SIG-M5 treated with dmso at 0.1 percent for 504 hours (cell line): ENCODE data around the gene AGPS.
"Not testable (repeated sequence)": the region's sequence is repeated elsewhere in the genome, so short reads cannot be mapped to it uniquely, and the experiment has no call there.

ENCODE experiments used
- DNase-seq: peaks from one replicate; lab custom pipeline; 2025; ENCODE audit not compliant: unreplicated experiment; lab: John Stamatoyannopoulos, UW

Gene AGPS

GRCh38 chr2:177392373-177393202 is at the start of gene AGPS:
AGPS (plus strand) TSS chr2:177392773; CDS start chr2:177392790, 17 bp downstream.
- DNase-seq: peak; percentile 53

- no peak for DNase-seq
Measured at GRCh38 chr2:177343773-177344172, 48.8 kb upstream of the AGPS start.

- peak; percentile 6 for DNase-seq
Measured at GRCh38 chr2:177344316-177344715, 48.3 kb upstream of the AGPS start.

- no peak for DNase-seq
Measured at GRCh38 chr2:177346192-177346591, 46.4 kb upstream of the AGPS start.

GRCh38 chr2:177347570-177347969 is 45.0 kb upstream of the AGPS start:
- DNase-seq: no peak

- DNase-seq: no peak
Measured at GRCh38 chr2:177348118-177348654, 44.4 kb upstream of the AGPS start.

- DNase-seq: no peak
Measured at GRCh38 chr2:177348733-177349693, 43.6 kb upstream of the AGPS start.

GRCh38 chr2:177350624-177351023 is 41.9 kb upstream of the AGPS start:
- DNase-seq: not testable (repeated sequence)

GRCh38 chr2:177351121-177351520 is 41.5 kb upstream of the AGPS start:
- not testable (repeated sequence) for DNase-seq

GRCh38 chr2:177352441-177353186 is 40.0 kb upstream of the AGPS start:
- peak; percentile 83 for DNase-seq

GRCh38 chr2:177353187-177353478 is 39.4 kb upstream of the AGPS start:
- DNase-seq: peak; percentile 6

- DNase-seq: not testable (repeated sequence)
Measured at GRCh38 chr2:177354541-177354940, 38.0 kb upstream of the AGPS start.

- no peak for DNase-seq
Measured at GRCh38 chr2:177355874-177356273, 36.7 kb upstream of the AGPS start.

GRCh38 chr2:177359836-177360595 is 32.6 kb upstream of the AGPS start:
- DNase-seq: no peak

- no peak for DNase-seq
Measured at GRCh38 chr2:177362499-177362898, 30.1 kb upstream of the AGPS start.

GRCh38 chr2:177363332-177363731 is 29.2 kb upstream of the AGPS start:
- no peak for DNase-seq

- DNase-seq: not testable (repeated sequence)
Measured at GRCh38 chr2:177365764-177366163, 26.8 kb upstream of the AGPS start.

GRCh38 chr2:177368023-177368422 is 24.6 kb upstream of the AGPS start:
- DNase-seq: not testable (repeated sequence)

- no peak for DNase-seq
Measured at GRCh38 chr2:177379354-177379753, 13.2 kb upstream of the AGPS start.

GRCh38 chr2:177380181-177380580 is 12.4 kb upstream of the AGPS start:
- no peak for DNase-seq
